ENCODE results near the gene PSMD9.

Gene PSMD9

DNA sequence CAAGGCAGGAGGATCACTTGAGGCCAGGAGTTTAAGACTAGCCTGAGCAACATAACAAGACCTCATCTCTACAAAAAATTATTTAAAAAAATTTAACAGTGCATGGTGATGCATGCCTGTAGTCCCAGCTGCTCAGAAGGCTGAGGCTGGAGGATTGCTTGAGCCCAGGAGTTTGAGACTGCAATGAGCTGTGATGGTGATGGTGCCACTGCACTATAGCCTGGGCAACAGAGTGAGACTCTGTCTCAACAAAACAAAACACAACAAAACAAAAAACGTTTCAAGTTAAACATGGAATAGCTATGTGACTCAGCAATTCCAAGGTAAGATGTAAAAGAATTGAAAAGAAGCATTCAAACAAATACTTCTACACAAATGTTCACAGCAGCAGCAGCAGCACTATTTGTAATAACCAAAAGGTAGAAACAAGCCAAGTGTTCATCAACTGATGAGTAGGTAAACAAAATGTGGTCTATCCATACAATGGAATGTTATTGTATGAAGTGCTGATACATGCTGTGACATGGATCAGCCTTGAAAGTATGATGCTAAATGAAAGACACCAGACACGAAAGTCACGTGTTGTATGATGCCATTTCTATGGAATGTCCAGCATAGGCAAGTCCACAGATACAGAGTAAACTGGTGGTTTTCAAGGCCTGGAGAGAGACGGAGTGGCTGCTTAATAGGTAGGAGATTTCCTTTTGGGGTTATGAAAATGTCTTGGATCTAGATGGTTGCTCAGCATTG lies 61.2 kb downstream of the PSMD9 start:
- no peak for TF ChIP-seq POLR2AphosphoS5 (IDR thresholded peaks at IDR 0.05; ENCODE audit: low read depth, low read length)
- TF ChIP-seq FOXP2 (optimal IDR thresholded peaks at IDR 0.05; ENCODE audit: borderline replicate concordance, extremely low read depth, extremely low read length, insufficient read depth): no peak
- TF ChIP-seq SIN3A (IDR thresholded peaks at IDR 0.05; ENCODE audit: borderline replicate concordance, insufficient read depth, low read length): no peak
- TF ChIP-seq, protein P1, sequence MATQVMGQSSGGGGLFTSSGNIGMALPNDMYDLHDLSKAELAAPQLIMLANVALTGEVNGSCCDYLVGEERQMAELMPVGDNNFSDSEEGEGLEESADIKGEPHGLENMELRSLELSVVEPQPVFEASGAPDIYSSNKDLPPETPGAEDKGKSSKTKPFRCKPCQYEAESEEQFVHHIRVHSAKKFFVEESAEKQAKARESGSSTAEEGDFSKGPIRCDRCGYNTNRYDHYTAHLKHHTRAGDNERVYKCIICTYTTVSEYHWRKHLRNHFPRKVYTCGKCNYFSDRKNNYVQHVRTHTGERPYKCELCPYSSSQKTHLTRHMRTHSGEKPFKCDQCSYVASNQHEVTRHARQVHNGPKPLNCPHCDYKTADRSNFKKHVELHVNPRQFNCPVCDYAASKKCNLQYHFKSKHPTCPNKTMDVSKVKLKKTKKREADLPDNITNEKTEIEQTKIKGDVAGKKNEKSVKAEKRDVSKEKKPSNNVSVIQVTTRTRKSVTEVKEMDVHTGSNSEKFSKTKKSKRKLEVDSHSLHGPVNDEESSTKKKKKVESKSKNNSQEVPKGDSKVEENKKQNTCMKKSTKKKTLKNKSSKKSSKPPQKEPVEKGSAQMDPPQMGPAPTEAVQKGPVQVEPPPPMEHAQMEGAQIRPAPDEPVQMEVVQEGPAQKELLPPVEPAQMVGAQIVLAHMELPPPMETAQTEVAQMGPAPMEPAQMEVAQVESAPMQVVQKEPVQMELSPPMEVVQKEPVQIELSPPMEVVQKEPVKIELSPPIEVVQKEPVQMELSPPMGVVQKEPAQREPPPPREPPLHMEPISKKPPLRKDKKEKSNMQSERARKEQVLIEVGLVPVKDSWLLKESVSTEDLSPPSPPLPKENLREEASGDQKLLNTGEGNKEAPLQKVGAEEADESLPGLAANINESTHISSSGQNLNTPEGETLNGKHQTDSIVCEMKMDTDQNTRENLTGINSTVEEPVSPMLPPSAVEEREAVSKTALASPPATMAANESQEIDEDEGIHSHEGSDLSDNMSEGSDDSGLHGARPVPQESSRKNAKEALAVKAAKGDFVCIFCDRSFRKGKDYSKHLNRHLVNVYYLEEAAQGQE (IDR thresholded peaks at IDR 0.05; ENCODE audit: insufficient read depth in 1 of 2, low read depth in 2 of 2, low read length in 2 of 2): no peak
- no peak for TF ChIP-seq TAF1 (IDR thresholded peaks at IDR 0.05; ENCODE audit: borderline replicate concordance, insufficient read depth, low read length)

DNA sequence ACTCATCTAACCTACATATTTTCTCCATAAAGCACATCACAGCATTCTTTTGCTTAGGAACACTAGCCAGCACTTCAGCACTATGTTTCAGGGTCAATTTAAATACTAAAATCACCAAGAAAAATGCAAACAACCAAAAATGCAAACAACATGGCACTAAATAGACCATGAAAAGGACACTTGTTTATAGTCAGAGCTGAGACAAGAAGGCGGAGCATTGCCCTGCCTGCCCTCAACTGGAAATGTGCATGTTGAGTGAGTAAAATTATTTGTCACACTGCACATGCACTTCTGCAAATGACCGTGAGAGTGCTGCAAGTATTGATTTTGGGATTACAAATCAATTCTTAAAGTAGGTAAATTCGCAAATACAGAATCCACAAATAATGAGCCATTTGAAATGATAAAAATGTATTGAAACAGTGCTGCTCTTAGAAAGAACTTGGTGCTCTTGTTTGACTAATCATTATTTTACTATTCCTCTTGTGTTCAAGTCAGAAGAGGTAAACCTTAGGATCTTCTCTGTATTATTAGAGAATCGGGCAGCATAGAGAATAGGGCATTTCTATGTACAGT lies 64.6 kb downstream of the PSMD9 start:
- no peak for TF ChIP-seq TAF1 (IDR thresholded peaks at IDR 0.05; ENCODE audit: borderline replicate concordance, insufficient read depth, low read length)

DNA sequence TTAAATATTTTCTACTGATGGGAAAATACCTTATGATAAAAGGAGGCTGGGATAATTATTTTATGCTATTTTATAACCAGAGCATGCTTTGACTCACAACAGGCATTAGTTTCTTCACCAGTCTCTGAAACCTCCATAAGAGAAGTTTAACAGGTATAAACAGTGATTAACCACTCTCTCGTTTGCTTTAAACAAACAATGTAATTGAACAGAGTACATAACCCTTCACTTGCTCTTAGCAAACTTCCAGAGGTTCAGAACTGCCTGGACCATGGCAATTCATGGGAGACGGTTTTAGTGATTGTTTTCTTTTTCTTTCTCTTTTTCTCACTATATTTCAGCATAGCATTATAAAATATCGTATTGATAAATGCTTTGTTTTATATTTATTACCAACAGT lies 65.1 kb downstream of the PSMD9 start:
- TF ChIP-seq, protein P1 (IDR thresholded peaks at IDR 0.05; ENCODE audit: insufficient read depth in 1 of 2, low read depth in 2 of 2, low read length in 2 of 2): no peak
- no peak for TF ChIP-seq TAF1 (IDR thresholded peaks at IDR 0.05; ENCODE audit: borderline replicate concordance, insufficient read depth, low read length)
- no peak for TF ChIP-seq SIN3A (IDR thresholded peaks at IDR 0.05; ENCODE audit: borderline replicate concordance, insufficient read depth, low read length)
- TF ChIP-seq FOXP2 (optimal IDR thresholded peaks at IDR 0.05; ENCODE audit: borderline replicate concordance, extremely low read depth, extremely low read length, insufficient read depth): no peak

DNA sequence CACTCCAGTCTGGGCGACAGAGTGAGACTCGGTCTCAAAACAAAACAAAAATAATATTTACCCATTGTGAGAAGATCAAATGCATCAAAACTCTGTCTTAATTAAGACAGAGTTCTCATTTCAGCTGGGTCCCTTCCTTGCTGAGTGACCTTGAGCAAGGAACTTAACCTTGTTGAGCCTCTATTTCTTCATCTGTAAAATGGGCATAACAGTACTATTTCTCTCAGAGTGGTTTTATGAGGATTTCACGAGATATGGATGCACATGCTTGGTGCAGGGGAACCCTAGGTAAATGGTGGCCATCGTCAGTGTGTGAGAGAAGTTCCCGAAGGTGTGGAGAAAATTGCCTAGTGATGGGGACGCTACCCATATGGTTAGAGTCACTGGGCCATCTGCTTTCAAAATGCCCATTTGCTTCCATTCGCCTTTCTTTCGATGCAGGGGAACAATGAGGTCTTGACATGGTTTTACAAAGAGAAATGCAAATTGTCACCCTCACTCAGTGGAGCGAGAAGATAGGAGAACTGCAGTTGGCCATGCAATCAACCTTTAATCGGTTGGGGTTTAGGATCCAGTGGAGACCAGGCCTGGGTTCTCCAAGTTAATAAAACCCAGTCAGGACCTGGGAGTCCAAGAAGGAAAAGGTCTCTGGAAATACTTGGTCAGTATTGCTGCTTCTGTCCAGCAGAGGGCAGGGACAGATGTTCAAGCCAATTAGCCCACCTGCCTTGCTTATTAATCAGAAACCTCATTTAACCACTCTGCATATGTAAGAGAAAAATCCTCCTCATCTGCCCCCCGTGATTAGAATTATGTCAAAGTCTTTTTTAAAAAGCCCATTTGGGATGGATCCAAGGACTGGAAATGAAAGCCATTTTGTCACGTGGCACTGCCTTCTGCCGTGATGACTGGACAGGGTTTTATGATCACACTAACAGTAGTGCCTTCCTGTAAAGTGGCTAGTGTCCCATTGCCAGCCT lies 67.0 kb downstream of the PSMD9 start:
- TF ChIP-seq FOXP2 (optimal IDR thresholded peaks at IDR 0.05; ENCODE audit: borderline replicate concordance, extremely low read depth, extremely low read length, insufficient read depth) (no peak), SIN3A (IDR thresholded peaks at IDR 0.05; ENCODE audit: borderline replicate concordance, insufficient read depth, low read length) (no peak), TAF1 (IDR thresholded peaks at IDR 0.05; ENCODE audit: borderline replicate concordance, insufficient read depth, low read length) (no peak), POLR2AphosphoS5 (IDR thresholded peaks at IDR 0.05; ENCODE audit: low read depth, low read length) (no peak)
- TF ChIP-seq, protein P1 (IDR thresholded peaks at IDR 0.05; ENCODE audit: insufficient read depth in 1 of 2, low read depth in 2 of 2, low read length in 2 of 2): no peak

DNA sequence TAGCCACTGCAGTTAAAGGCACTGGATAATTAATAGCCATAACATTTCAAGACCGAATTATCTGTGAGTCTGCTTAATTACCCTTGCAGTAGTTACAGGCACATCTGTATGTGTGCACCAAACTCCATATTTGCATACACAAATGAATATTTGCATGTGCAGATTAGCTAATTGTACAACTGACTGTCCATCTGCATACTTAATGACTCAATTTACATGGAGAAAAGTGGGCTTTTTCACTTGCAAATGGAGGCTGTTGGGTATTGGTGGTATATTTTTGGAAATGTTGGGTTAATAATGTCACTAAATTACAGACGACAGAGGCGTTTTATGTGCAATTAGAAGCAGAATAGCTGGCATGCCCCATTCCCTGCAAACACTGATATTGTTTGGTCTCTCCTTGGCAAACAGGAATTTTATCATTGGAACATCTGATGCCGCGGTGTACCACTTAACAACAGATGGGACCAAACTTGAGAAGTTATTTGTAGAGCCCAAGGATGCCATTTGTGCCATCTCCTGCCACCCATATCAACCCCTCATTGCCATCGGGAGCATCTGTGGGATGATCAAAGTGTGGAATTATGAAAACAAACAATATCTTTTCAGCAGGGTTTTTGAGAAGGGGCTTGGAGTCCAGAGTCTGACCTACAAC lies 69.4 kb downstream of the PSMD9 start:
- no peak for TF ChIP-seq SIN3A (IDR thresholded peaks at IDR 0.05; ENCODE audit: borderline replicate concordance, insufficient read depth, low read length)
